Measurements from ENCODE around the gene SH3GL1.

Gene SH3GL1

GRCh38 chr19:4376671-4376990, 23.7 kb downstream of the SH3GL1 start:
- TF ChIP-seq, protein P1, sequence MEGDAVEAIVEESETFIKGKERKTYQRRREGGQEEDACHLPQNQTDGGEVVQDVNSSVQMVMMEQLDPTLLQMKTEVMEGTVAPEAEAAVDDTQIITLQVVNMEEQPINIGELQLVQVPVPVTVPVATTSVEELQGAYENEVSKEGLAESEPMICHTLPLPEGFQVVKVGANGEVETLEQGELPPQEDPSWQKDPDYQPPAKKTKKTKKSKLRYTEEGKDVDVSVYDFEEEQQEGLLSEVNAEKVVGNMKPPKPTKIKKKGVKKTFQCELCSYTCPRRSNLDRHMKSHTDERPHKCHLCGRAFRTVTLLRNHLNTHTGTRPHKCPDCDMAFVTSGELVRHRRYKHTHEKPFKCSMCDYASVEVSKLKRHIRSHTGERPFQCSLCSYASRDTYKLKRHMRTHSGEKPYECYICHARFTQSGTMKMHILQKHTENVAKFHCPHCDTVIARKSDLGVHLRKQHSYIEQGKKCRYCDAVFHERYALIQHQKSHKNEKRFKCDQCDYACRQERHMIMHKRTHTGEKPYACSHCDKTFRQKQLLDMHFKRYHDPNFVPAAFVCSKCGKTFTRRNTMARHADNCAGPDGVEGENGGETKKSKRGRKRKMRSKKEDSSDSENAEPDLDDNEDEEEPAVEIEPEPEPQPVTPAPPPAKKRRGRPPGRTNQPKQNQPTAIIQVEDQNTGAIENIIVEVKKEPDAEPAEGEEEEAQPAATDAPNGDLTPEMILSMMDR (IDR thresholded peaks at IDR 0.05; ENCODE audit: insufficient read depth, low read depth, low read length, missing control alignments): no peak
- peak overlapping the region; percentile 44 for H3K4me3 ChIP-seq (ENCODE audit: low read depth, low read length)
- no peak for DNase-seq (ENCODE audit: low read depth)

GRCh38 chr19:4376028-4376670, 24.2 kb downstream of the SH3GL1 start:
- peak overlapping the region; percentile 44 for H3K4me3 ChIP-seq (ENCODE audit: low read depth, low read length)
- DNase-seq (ENCODE audit: low read depth): no peak
- TF ChIP-seq, protein P1 (IDR thresholded peaks at IDR 0.05; ENCODE audit: insufficient read depth, low read depth, low read length, missing control alignments): no peak

GRCh38 chr19:4375164-4376027, 25.0 kb downstream of the SH3GL1 start:
- TF ChIP-seq, protein P1 (IDR thresholded peaks at IDR 0.05; ENCODE audit: insufficient read depth, low read depth, low read length, missing control alignments): peak; percentile 51
- peak; percentile 87 for DNase-seq (ENCODE audit: low read depth)
- H3K4me3 ChIP-seq (ENCODE audit: low read depth, low read length): peak overlapping the region; percentile 44

GRCh38 chr19:4374498-4375163, 25.7 kb downstream of the SH3GL1 start:
- peak overlapping the region; percentile 44 for H3K4me3 ChIP-seq (ENCODE audit: low read depth, low read length)
- no peak for DNase-seq (ENCODE audit: low read depth)
- TF ChIP-seq, protein P1 (IDR thresholded peaks at IDR 0.05; ENCODE audit: insufficient read depth, low read depth, low read length, missing control alignments): no peak

DNA sequence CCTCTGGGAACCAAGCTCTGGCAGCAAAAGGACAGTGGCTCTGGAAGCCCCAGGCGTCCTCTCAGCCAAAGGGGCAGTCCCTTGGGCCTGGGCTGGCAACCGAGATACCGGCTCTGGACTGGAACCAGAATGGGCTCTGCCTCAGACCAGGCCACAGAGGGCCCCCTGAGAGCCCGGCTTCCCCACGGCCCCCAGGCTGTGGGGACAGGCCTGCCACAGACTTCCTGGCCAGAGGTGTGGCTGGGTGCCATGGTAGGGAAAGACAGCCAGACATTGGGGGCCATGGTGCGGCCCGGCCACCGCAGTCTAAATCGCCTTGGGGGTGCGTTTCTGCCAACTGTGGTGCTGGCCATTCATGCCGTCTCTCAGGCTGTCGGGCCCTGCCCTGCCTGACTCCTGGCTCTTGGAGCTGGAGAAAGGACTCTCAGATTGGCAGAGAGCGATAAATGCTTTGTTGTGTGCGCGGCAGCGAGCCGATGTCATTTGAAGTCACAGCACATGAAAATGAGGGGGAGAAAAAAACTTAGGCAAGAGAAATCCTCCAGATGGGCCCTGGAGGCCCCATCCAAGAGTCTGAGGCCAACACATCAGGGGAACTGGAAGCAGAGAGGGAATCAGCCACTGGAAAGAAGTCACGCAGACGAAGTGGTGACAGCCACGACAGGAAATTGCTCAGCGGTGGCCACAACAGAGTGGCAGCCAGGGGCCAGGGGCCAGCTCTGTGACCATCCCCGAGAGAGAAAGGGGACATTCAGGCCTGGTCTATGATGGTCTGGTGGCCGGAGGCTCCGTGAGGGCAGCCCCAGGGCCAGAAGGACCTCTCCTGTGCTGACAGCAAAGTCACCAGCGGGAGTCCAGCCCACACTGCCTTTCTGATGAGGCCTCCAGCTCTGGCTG, 26.5 kb downstream of the SH3GL1 start:
- TF ChIP-seq, protein P1 (IDR thresholded peaks at IDR 0.05; ENCODE audit: insufficient read depth, low read depth, low read length, missing control alignments): no peak
- H3K4me3 ChIP-seq (ENCODE audit: low read depth, low read length): no peak overlapping the region
- peak; percentile 41 for DNase-seq (ENCODE audit: low read depth)

DNA sequence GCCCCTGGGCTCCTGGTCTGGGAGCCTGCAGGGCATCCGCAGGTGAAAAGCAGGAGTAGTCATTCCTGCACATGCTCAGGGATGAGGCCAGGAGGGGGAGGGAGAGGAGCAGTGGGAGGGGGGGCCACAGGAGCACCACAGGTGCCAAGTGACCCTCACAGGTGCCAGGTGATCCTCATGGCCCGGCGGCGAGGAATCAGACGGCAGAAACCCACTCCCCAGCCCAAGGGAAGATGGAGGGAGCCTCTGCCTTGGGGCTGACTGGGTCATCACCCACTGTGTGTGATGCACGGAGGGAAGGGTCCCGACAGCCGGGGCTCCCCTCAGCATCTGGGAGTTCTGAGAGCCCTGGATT, 27.4 kb downstream of the SH3GL1 start:
- no peak for DNase-seq (ENCODE audit: low read depth)
- TF ChIP-seq, protein P1 (IDR thresholded peaks at IDR 0.05; ENCODE audit: insufficient read depth, low read depth, low read length, missing control alignments): no peak
- no peak overlapping the region for H3K4me3 ChIP-seq (ENCODE audit: low read depth, low read length)

Measured in GM12865 (cell line).